CD4-positive, alpha-beta T cell (primary cell): ENCODE data around the gene GTF2A1. TPM values are rescaled to one million over a fixed set of nuclear protein-coding genes. Genes with fewer than 3 reads are reported as not detected.

ENCODE experiments used
- ATAC-seq: fragments of 200-7000 bp; cut with Tn5 transposase; one replicate; pipeline ENCODE4 v1.10.0; 2022; ENCODE audit warnings: mild to moderate bottlenecking; ENCODE audit not compliant: poor library complexity
- CTCF ChIA-PET: fragments of 350-600 bp; sonication (Branson Sonifier 250); formaldehyde crosslinking; loops from one replicate; lab custom pipeline; 2021; ENCODE audit warnings: antibody characterized with exemption, inconsistent platforms; lab: Charles Lee
- POLR2A ChIA-PET: fragments of 350-600 bp; sonication (Branson Sonifier 250); formaldehyde crosslinking; loops from one replicate; lab custom pipeline; 2021; ENCODE audit warnings: antibody characterized with exemption, inconsistent platforms; lab: Charles Lee
- DNase-seq, 14 experiments: peaks; one replicate each; pipeline ENCODE4 v3.0.0-alpha.2; 2013 to 2020; ENCODE audit warnings: mixed read lengths in 2 of 14
- H3K27ac ChIP-seq, 2 donors: one replicate each; pipeline versions ENCODE4 v1.5.1 to v1.7.0; 2013; ENCODE audit warnings: low read length in 2 of 2, low read depth in 1 of 2, mild to moderate bottlenecking in 1 of 2
- H3K27me3 ChIP-seq, 2 experiments: 1 replicate in 1 of 2; 2 replicates in 1 of 2; pipeline versions ENCODE4 v1.6.1 to v1.7.0; 2013; ENCODE audit warnings: low read length in 2 of 2, control low read depth in 1 of 2, mild to moderate bottlenecking in 1 of 2, moderate library complexity in 1 of 2; ENCODE audit not compliant: insufficient read depth in 2 of 2, control insufficient read depth in 1 of 2
- H3K36me3 ChIP-seq: one replicate; pipeline ENCODE4 v1.6.1; 2013; ENCODE audit warnings: low read length, control low read depth; ENCODE audit not compliant: insufficient read depth
- H3K4me1 ChIP-seq: one replicate; pipeline ENCODE4 v1.6.1; 2013; ENCODE audit warnings: low read length, control low read depth; ENCODE audit not compliant: insufficient read depth
- H3K4me3 ChIP-seq: one replicate; pipeline ENCODE4 v1.5.1; 2013; ENCODE audit warnings: mild to moderate bottlenecking, low read length, moderate library complexity
- H3K9me3 ChIP-seq, 2 experiments: 1 replicate in 1 of 2; 2 replicates in 1 of 2; pipeline versions ENCODE4 v1.6.1 to v1.7.0; 2013; ENCODE audit warnings: low read length in 2 of 2, mild to moderate bottlenecking in 2 of 2, control low read depth in 1 of 2, moderate library complexity in 1 of 2; ENCODE audit not compliant: control insufficient read depth in 1 of 2, insufficient read depth in 1 of 2
- H3K27ac Mint-ChIP-seq: one replicate; pipeline ENCODE4 v1.8.0; 2020; ENCODE audit warnings: mixed read lengths
- H3K27me3 Mint-ChIP-seq: one replicate; pipeline ENCODE4 v1.8.0; 2021; ENCODE audit warnings: mixed read lengths
- H3K36me3 Mint-ChIP-seq: one replicate; pipeline ENCODE4 v1.8.0; 2021; ENCODE audit warnings: low read depth, mixed read lengths
- H3K4me1 Mint-ChIP-seq: one replicate; pipeline ENCODE4 v1.8.0; 2021; ENCODE audit warnings: low read depth, mixed read lengths
- H3K4me3 Mint-ChIP-seq: one replicate; pipeline ENCODE4 v1.8.0; 2020; ENCODE audit warnings: mild to moderate bottlenecking, mixed read lengths
- H3K9me3 Mint-ChIP-seq: one replicate; pipeline ENCODE4 v1.8.0; 2020; ENCODE audit warnings: mixed read lengths
- CTCF ChIP-seq: fragments of 200-600 bp; IDR thresholded peaks from one replicate; pipeline ENCODE4 v1.8.0; 2022; ENCODE audit warnings: antibody characterized with exemption, mild to moderate bottlenecking
- intact Hi-C, 2 experiments: fragments of 100-400 bp; cut with DNase I in 1 of 2; cut with micrococcal nuclease in 1 of 2; formaldehyde crosslinking; loops; one replicate each; pipeline versions ENCODE4 v1.15.1 to v1.9.0; 2023 to 2025; cut with DNase I, micrococcal nuclease
- total RNA-seq, 174 experiments: library from RNA in 2 of 174; stranded (reverse) in 2 of 174; gene quantifications; one replicate each; pipeline ENCODE4 v1.2.3 and lab custom pipeline; 2021 to 2026

The GTF2A1 gene
- total RNA-seq, 2 experiments from 2014 or later, result 11.5 to 12.8 TPM

- Histone ChIP-seq H3K27ac (no peak overlapping the region), H3K9me3 (no peaks in the 10 kb centered on the region), H3K36me3 (peaks cover 68% of the 10 kb centered on the region), H3K4me3 (no peak overlapping the region), H3K27me3 (no peaks in the 10 kb centered on the region), H3K4me1 (peaks cover 10% of the 10 kb centered on the region)
- Mint-ChIP-seq H3K27ac (no peak overlapping the region), H3K36me3 (peaks cover 91% of the 10 kb centered on the region), H3K4me3 (no peak overlapping the region), H3K4me1 (peaks cover 44% of the 10 kb centered on the region), H3K9me3 (no peaks in the 10 kb centered on the region), H3K27me3 (no peaks in the 10 kb centered on the region)
- ATAC-seq (no peak), DNase-seq (no peak)
- ChIA-PET POLR2A (interaction anchor here (0.8 to 1.7 kb wide), 2 partner anchors 20 to 22 kb away, joined by 3 to 8 read pairs; partner anchors contain the start of gene GTF2A1), CTCF (interaction anchor here (0.8 kb wide), 1 partner anchor 21 kb away, joined by 3 read pairs; no protein-coding TSS in a partner anchor)
- TF ChIP-seq CTCF, result no peak
- intact Hi-C loops, result no loop called here
These were observed 22.1 kb downstream of the GTF2A1 start for GRCh38 chr14:81198651-81199050.

DNA sequence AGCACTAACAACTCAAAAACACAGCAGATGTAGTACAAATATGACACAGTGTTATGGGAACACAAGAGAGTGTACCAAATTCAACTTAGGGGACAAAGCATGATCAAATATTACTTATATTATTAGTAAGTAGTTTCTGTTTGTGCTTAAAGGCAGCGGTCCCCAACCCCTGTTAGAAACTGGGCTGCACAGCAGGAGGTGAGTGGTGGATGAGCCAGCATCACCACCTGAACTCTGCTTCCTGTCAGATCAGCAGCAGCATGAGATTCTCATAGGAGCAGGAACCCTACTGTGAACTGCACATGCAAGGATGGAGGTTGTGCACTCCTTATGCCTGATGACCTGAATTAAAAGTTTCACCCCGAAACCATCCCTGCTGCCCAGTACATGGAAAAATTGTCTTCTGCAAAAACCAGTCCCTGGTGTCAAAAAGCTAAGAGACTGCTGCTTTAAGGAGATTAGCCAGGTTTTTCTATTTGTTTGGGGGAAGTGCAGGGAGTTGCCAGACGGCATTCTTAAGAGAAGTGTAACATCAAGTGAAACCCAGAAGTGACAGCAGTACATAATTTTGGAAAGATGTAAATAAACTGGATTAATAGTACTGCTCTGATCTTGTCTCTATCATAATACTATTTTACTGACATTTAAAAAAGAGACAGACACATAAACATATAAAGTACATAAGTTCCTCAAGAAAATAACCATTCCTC, 26.7 kb downstream of the GTF2A1 start:
- TF ChIP-seq CTCF, result no peak
- Histone ChIP-seq H3K27me3 (no peaks in the 10 kb centered on the region), H3K27ac (no peak overlapping the region), H3K4me1 (peaks cover 14% of the 10 kb centered on the region), H3K4me3 (no peak overlapping the region), H3K9me3 (no peaks in the 10 kb centered on the region), H3K36me3 (peaks cover 71% of the 10 kb centered on the region)
- ChIA-PET POLR2A (interaction anchor here (0.8 to 2.8 kb wide), 3 partner anchors 23 to 25 kb away, joined by 3 to 12 read pairs (median 5); no protein-coding TSS in a partner anchor), CTCF (no interaction called here)
- Mint-ChIP-seq H3K4me1 (peaks cover 58% of the 10 kb centered on the region), H3K27ac (peak overlapping the region; percentile 53), H3K36me3 (peaks cover 90% of the 10 kb centered on the region), H3K4me3 (no peak overlapping the region), H3K9me3 (no peaks in the 10 kb centered on the region), H3K27me3 (no peaks in the 10 kb centered on the region)
- peak in 3 of 14 experiments; percentile 9 to 39 (median 14) for DNase-seq
- intact Hi-C loops, result no loop called here
- ATAC-seq, result no peak

GRCh38 chr14:81192594-81192993, 28.2 kb downstream of the GTF2A1 start:
- Histone ChIP-seq H3K4me3 (no peak overlapping the region), H3K9me3 (no peaks in the 10 kb centered on the region), H3K4me1 (peaks cover 17% of the 10 kb centered on the region), H3K27me3 (no peaks in the 10 kb centered on the region), H3K27ac (peak overlapping the region; percentile 9 to 37), H3K36me3 (peaks cover 70% of the 10 kb centered on the region)
- POLR2A ChIA-PET, result interaction anchor here (0.6 to 2.8 kb wide), 5 partner anchors 10 to 42 kb away, joined by 3 to 12 read pairs (median 4); partner anchors contain the start of gene GTF2A1
- H3K9me3 Mint-ChIP-seq, result no peaks in the 10 kb centered on the region
- peak overlapping the region; percentile 84 for H3K27ac Mint-ChIP-seq
- H3K4me3 Mint-ChIP-seq, result peak overlapping the region; percentile 71
- peak; percentile 91 for ATAC-seq
- no peak for TF ChIP-seq CTCF
- intact Hi-C loops, result loop anchor here in 1 of 2 experiments (1.0 kb wide), 1 partner anchor 27 kb away; no protein-coding TSS in a partner anchor
- DNase-seq, result peak in 9 of 14 experiments; percentile 2 to 64 (median 20)
- CTCF ChIA-PET, result interaction anchor here (1.4 kb wide), 1 partner anchor 14 kb away, joined by 3 read pairs; no protein-coding TSS in a partner anchor
- peaks cover 61% of the 10 kb centered on the region for H3K4me1 Mint-ChIP-seq
- H3K36me3 Mint-ChIP-seq, result peaks cover 90% of the 10 kb centered on the region
- H3K27me3 Mint-ChIP-seq, result no peaks in the 10 kb centered on the region
